Kidney (tissue), 14 donors: ENCODE results near the gene RRM2. TPM values are rescaled to one million over a fixed set of nuclear protein-coding genes. Genes with fewer than 3 reads are reported as not detected.
A peak's percentile ranks its signal among the peaks of the same experiment; 100 is the strongest.

Source experiments
- DNase-seq, 5 donors: peaks; one replicate each; pipeline ENCODE4 v3.0.0-alpha.2; 2013 to 2020
- FAIRE-seq: peaks from 2 replicates; lab custom pipeline; 2012; peaks lifted over from hg19 to GRCh38; lab: Jason Lieb, UNC
- H3K27ac ChIP-seq, 2 donors: one replicate each; pipeline ENCODE4 v1.7.0; 2013; ENCODE audit warnings: low read depth in 2 of 2, low read length in 2 of 2, inconsistent platforms in 1 of 2
- H3K27me3 ChIP-seq: one replicate; pipeline ENCODE4 v1.7.1; 2013; ENCODE audit warnings: low read length, inconsistent platforms; ENCODE audit not compliant: control insufficient read depth, insufficient read depth
- H3K36me3 ChIP-seq, 3 donors: one replicate each; pipeline versions ENCODE4 v1.7.0 to v1.7.1; 2013; ENCODE audit warnings: low read length in 3 of 3, control low read depth in 1 of 3, inconsistent platforms in 1 of 3; ENCODE audit not compliant: insufficient read depth in 3 of 3, control insufficient read depth in 2 of 3
- H3K4me1 ChIP-seq, 3 donors: one replicate each; pipeline versions ENCODE4 v1.7.0 to v1.7.1; 2013; ENCODE audit warnings: low read length in 3 of 3, inconsistent platforms in 1 of 3, low read depth in 1 of 3; ENCODE audit not compliant: control insufficient read depth in 2 of 3, insufficient read depth in 2 of 3
- H3K4me3 ChIP-seq, 3 donors: one replicate each; pipeline versions ENCODE4 v1.7.0 to v1.8.1; 2013; ENCODE audit warnings: low read length in 3 of 3, control low read depth in 1 of 3, inconsistent platforms in 1 of 3
- H3K9ac ChIP-seq, 3 donors: one replicate each; pipeline versions ENCODE4 v1.7.0 to v1.7.1; 2013; ENCODE audit warnings: low read length in 3 of 3, control low read depth in 1 of 3, inconsistent platforms in 1 of 3
- H3K9me3 ChIP-seq, 3 donors: one replicate each; pipeline versions ENCODE4 v1.7.0 to v1.7.1; 2013; ENCODE audit warnings: low read length in 3 of 3, control low read depth in 1 of 3, inconsistent platforms in 1 of 3; ENCODE audit not compliant: control insufficient read depth in 2 of 3, insufficient read depth in 1 of 3
- CTCF ChIP-seq: IDR thresholded peaks from 3 replicates; pipeline ENCODE4 v1.5.1; 2012; ENCODE audit warnings: mild to moderate bottlenecking, moderate library complexity, borderline replicate concordance; ENCODE audit not compliant: insufficient read depth; ENCODE audit errors: extremely low read depth
- intact Hi-C: fragments of 100-400 bp; cut with DNase I; formaldehyde crosslinking; loops from one replicate; pipeline ENCODE4 v1.11.1; 2022
- polyA plus RNA-seq: library from polyadenylated mRNA; stranded (reverse); fragments of 350-450 nt; fragmentation: Illumina TruSeq; extraction: RNeasy Lipid Tissue Mini Kit (QIAGEN cat#74804); gene quantifications from one replicate; pipeline ENCODE4 v1.2.3, GENCODE V29; 2014; ENCODE audit warnings: low read depth, low replicate concordance; ENCODE audit not compliant: insufficient read depth
- total RNA-seq: library from RNA; stranded (reverse); fragmentation: NEBNext Ultra II Directional; extraction: Animal tissue kit (Norgen Biotek cat#: 25700); gene quantifications from one replicate; pipeline ENCODE4 v1.2.1, GENCODE V29; 2021
- donor health status: control.
- donor health status: control.
- donor health status: control.
- donor health status: control.
- donor health status: control.
- donor health status: DM: yes; HTN: yes; CAD: no.
- donor health status: Normal renal cell carcinoma (clear cell type).

RRM2 gene
- total and polyA plus RNA-seq, 2 donors from 2014 or later = 3.6 to 5.5 TPM

- no peaks in the 10 kb centered on the region for H3K4me1 ChIP-seq
- H3K27me3 ChIP-seq = no peaks in the 10 kb centered on the region
- no peaks in the 10 kb centered on the region for H3K9me3 ChIP-seq
- H3K36me3 ChIP-seq = no peaks in the 10 kb centered on the region
- H3K4me3 ChIP-seq = no peak overlapping the region
- no peak overlapping the region for H3K27ac ChIP-seq
- no peak overlapping the region for H3K9ac ChIP-seq
- DNase-seq (no peak), FAIRE-seq (no peak)
- intact Hi-C loops = no loop called here
- no peak for TF ChIP-seq CTCF
Observed at GRCh38 chr2:10167316-10167715, 44.8 kb downstream of the RRM2 start.

GRCh38 chr2:10168221-10168620, 45.7 kb downstream of the RRM2 start:
- Histone ChIP-seq H3K9me3 (no peaks in the 10 kb centered on the region), H3K9ac (no peak overlapping the region), H3K4me3 (no peak overlapping the region), H3K36me3 (no peaks in the 10 kb centered on the region), H3K4me1 (no peaks in the 10 kb centered on the region), H3K27ac (no peak overlapping the region), H3K27me3 (no peaks in the 10 kb centered on the region)
- FAIRE-seq = no peak
- no peak for DNase-seq
- TF ChIP-seq CTCF = no peak
- intact Hi-C loops = no loop called here

- no peaks in the 10 kb centered on the region for H3K9me3 ChIP-seq
- no peak overlapping the region for H3K9ac ChIP-seq
- TF ChIP-seq CTCF = no peak
- DNase-seq (no peak), FAIRE-seq (no peak)
- H3K4me1 ChIP-seq = no peaks in the 10 kb centered on the region
- no peak overlapping the region for H3K27ac ChIP-seq
- no peaks in the 10 kb centered on the region for H3K27me3 ChIP-seq
- H3K36me3 ChIP-seq = no peaks in the 10 kb centered on the region
- no peak overlapping the region for H3K4me3 ChIP-seq
- intact Hi-C loops = no loop called here
Observed at GRCh38 chr2:10169053-10169578, 46.6 kb downstream of the RRM2 start.

- H3K9ac ChIP-seq = no peak overlapping the region
- no peak for TF ChIP-seq CTCF
- intact Hi-C loops = no loop called here
- no peaks in the 10 kb centered on the region for H3K9me3 ChIP-seq
- no peak overlapping the region for H3K27ac ChIP-seq
- no peaks in the 10 kb centered on the region for H3K4me1 ChIP-seq
- DNase-seq (peak in 1 of 5 donors; percentile 45), FAIRE-seq (no peak)
- no peaks in the 10 kb centered on the region for H3K27me3 ChIP-seq
- H3K36me3 ChIP-seq = no peaks in the 10 kb centered on the region
- H3K4me3 ChIP-seq = no peak overlapping the region
Observed at GRCh38 chr2:10169581-10169980, 47.0 kb downstream of the RRM2 start.
